SHP77 treated with DMSO at 0.1 percent for 48 hours (cell line): ENCODE data around the gene DOP1A.
A peak's percentile ranks its signal among the peaks of the same experiment; 100 is the strongest.

Experiments
- DNase-seq: peaks from one replicate; lab custom pipeline; 2025; lab: John Stamatoyannopoulos, UW

The DOP1A gene

DNA sequence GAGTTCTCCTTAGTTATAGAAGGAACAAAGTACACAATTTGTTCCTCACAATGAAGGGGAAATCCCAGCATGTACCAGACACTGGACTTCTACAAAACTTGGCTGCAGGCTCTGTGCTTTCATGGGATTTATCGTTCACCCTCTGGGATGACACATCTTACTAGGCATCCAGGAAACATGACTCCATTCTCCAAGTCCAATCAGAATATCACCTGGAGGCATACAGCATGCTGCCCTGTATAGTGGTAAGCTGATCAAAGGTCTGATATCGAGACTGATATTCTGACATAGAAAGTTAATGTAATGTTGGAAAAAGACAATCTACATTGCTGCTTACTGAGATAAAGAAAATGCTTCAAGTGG is 132.4 kb downstream of the DOP1A start:
- DNase-seq, result no peak

GRCh38 chr6:83202031-83202430 is 134.6 kb downstream of the DOP1A start:
- DNase-seq, result no peak

DNA sequence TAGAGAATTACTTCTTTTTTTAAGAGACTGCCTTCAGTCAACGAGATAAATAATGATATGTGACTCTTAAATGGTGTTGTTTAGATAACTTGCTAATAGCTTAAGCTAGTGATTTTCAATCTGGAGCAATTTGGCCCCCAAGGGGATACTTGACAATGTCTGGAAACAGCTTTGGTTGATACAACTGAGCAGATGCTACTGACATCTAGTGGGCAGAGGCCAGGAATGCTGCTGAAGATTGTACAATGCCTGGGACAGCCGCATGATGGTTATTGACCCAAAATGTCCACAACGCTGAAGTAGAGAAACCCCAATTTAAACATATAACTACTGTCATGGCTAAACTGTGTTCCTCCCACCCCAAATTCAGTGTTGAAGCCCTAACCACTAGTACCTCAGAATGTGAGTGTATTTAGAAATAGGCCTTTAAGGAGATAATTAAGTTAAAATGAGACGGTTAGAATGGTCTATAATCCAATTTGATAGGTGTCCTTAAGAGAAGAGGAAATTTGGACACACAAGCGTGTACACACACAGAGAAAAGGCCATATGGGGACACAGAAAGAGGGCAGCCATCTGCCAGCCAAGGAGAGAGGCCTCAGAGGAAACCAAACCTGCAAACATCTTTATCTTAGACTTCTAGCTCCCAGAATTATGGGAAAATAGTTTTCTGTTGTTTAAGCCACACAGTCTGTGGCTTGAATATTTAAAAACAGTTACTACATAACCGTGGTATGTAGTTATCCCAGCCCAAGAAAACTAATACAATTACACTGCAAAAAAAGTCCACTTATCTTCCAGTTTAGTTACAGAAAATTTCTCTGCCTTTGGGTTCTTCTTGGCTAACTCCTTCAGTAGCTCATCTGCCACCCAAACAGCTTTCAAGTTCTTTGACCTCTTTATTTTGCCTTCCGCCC is 147.9 kb downstream of the DOP1A start:
- DNase-seq, result peak; percentile 6

GRCh38 chr6:83216806-83217205 is 149.3 kb downstream of the DOP1A start:
- DNase-seq, result no peak
